ENCODE data around the gene GABRA5. TPM values are rescaled to one million over a fixed set of nuclear protein-coding genes. Genes with fewer than 3 reads are reported as not detected.

Gene GABRA5
- total and polyA plus RNA-seq, 2 of the 4 experiments (the other 2 are of a cell fraction), result 4.0 to 7.3 TPM

- intact Hi-C loops (cut with micrococcal nuclease) (no loop called here), in situ Hi-C loops (cut with MboI; ENCODE audit: low sequenced_read_pairs) (no loop called here), dilution Hi-C loops (cut with HindIII; ENCODE audit: low sequenced_read_pairs, unreplicated experiment) (no loop called here)
- H4K5ac ChIP-seq (ENCODE audit: low read depth, low read length), result no peak overlapping the region
- no peak overlapping the region for H2BK5ac ChIP-seq (ENCODE audit: low read depth, low read length, poor library complexity, severe bottlenecking)
- no peak overlapping the region for H4K91ac ChIP-seq (ENCODE audit: insufficient read depth, low read depth, low read length)
- no peak overlapping the region for H3K27ac ChIP-seq (ENCODE audit: insufficient read depth, low read length)
- no peak overlapping the region for H4K8ac ChIP-seq (ENCODE audit: low read depth in 2 of 2, low read length in 2 of 2)
- H3K4me1 ChIP-seq (ENCODE audit: control insufficient read depth, insufficient read depth, low read length), result no peaks in the 10 kb centered on the region
- H2AK9ac ChIP-seq (replicated peaks; ENCODE audit: low read depth, low read length, poor library complexity), result no peak overlapping the region
- ChIA-PET POLR2A (ENCODE audit: unreplicated experiment) (no interaction called here), CTCF (no interaction called here)
- ATAC-seq (ENCODE audit: low read depth), result no peak
- H2AK5ac ChIP-seq (ENCODE audit: low read depth, low read length), result no peak overlapping the region
- no peaks in the 10 kb centered on the region for H3K27me3 ChIP-seq (ENCODE audit: control insufficient read depth, insufficient read depth, low read length)
- no peaks in the 10 kb centered on the region for H3K36me3 ChIP-seq (ENCODE audit: control insufficient read depth, insufficient read depth, low read length)
- no peak overlapping the region for H3K18ac ChIP-seq (ENCODE audit: low read depth, low read length)
- no peak overlapping the region for H2BK120ac ChIP-seq (ENCODE audit: low read depth, low read length)
- no CpG with 5 or more reads among the region's 2 CpGs for WGBS, 2 experiments (ENCODE audit: extremely low coverage in 2 of 2, insufficient read length in 1 of 2)
- no peak overlapping the region for H2AFZ ChIP-seq (replicated peaks; ENCODE audit: low read length, poor library complexity)
- H3K4me3 ChIP-seq (ENCODE audit: insufficient read depth, low read depth, low read length), result no peak overlapping the region
- no peaks in the 10 kb centered on the region for H4K20me1 ChIP-seq (ENCODE audit: insufficient read depth, low read length)
- H3K9me3 ChIP-seq (ENCODE audit: control insufficient read depth, insufficient read depth, low read length), result peaks cover 3% of the 10 kb centered on the region; the same call in 1 of the 2 replicates
- H3K4ac ChIP-seq (ENCODE audit: low read depth, low read length), result no peak overlapping the region
- H3K9me1 ChIP-seq (ENCODE audit: insufficient read depth, low read length), result no peaks in the 10 kb centered on the region
- H3K79me1 ChIP-seq (ENCODE audit: low read depth in 1 of 2, low read length in 2 of 2), result no peaks in the 10 kb centered on the region
- H3K9ac ChIP-seq (ENCODE audit: low read depth, low read length), result no peak overlapping the region
- no peak overlapping the region for H3K23ac ChIP-seq (ENCODE audit: low read depth, low read length)
- H3K56ac ChIP-seq (ENCODE audit: extremely low read depth, insufficient read depth, low read length), result no peak overlapping the region
- BruUV-seq (replicated peaks), result no TSS peak
- no peak overlapping the region for H3K4me2 ChIP-seq (ENCODE audit: low read depth, low read length)
- no peak overlapping the region for H3K14ac ChIP-seq (replicated peaks; ENCODE audit: low read depth, low read length)
- no peak overlapping the region for H2BK15ac ChIP-seq (ENCODE audit: low read depth, low read length)
- no peak overlapping the region for H2BK20ac ChIP-seq (ENCODE audit: low read depth, low read length)
- no peak for DNase-seq
- TF ChIP-seq, protein P1, sequence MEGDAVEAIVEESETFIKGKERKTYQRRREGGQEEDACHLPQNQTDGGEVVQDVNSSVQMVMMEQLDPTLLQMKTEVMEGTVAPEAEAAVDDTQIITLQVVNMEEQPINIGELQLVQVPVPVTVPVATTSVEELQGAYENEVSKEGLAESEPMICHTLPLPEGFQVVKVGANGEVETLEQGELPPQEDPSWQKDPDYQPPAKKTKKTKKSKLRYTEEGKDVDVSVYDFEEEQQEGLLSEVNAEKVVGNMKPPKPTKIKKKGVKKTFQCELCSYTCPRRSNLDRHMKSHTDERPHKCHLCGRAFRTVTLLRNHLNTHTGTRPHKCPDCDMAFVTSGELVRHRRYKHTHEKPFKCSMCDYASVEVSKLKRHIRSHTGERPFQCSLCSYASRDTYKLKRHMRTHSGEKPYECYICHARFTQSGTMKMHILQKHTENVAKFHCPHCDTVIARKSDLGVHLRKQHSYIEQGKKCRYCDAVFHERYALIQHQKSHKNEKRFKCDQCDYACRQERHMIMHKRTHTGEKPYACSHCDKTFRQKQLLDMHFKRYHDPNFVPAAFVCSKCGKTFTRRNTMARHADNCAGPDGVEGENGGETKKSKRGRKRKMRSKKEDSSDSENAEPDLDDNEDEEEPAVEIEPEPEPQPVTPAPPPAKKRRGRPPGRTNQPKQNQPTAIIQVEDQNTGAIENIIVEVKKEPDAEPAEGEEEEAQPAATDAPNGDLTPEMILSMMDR (conservative IDR thresholded peaks at IDR 0.05; ENCODE audit: low read depth, low read length), result no peak
- no peak for TF ChIP-seq MXI1 (IDR thresholded peaks at IDR 0.05; ENCODE audit: borderline replicate concordance, low read depth, low read length)
- no peak for TF ChIP-seq BHLHE40 (IDR thresholded peaks at IDR 0.05; ENCODE audit: low read depth, low read length)
- no peak for TF ChIP-seq POLR2A (IDR thresholded peaks at IDR 0.05; ENCODE audit: low read depth, low read length)
- no peak for TF ChIP-seq RCOR1 (IDR thresholded peaks at IDR 0.05; ENCODE audit: insufficient replicate concordance, low read length)
- TF ChIP-seq, protein P2, sequence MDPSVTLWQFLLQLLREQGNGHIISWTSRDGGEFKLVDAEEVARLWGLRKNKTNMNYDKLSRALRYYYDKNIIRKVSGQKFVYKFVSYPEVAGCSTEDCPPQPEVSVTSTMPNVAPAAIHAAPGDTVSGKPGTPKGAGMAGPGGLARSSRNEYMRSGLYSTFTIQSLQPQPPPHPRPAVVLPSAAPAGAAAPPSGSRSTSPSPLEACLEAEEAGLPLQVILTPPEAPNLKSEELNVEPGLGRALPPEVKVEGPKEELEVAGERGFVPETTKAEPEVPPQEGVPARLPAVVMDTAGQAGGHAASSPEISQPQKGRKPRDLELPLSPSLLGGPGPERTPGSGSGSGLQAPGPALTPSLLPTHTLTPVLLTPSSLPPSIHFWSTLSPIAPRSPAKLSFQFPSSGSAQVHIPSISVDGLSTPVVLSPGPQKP (IDR thresholded peaks at IDR 0.05; ENCODE audit: borderline replicate concordance, low read depth, low read length), result no peak
- no peak for TF ChIP-seq NFE2L2 (IDR thresholded peaks at IDR 0.05; ENCODE audit: low read depth, low read length)
- no peak for TF ChIP-seq RFX5 (IDR thresholded peaks at IDR 0.05; ENCODE audit: low read depth, low read length)
- TF ChIP-seq MAZ (IDR thresholded peaks at IDR 0.05; ENCODE audit: borderline replicate concordance, low read depth, low read length), result no peak
- no peak for TF ChIP-seq USF2 (IDR thresholded peaks at IDR 0.05; ENCODE audit: low read depth, low read length)
These were observed 87.5 kb downstream of the GABRA5 start for GRCh38 chr15:26954403-26954802.

Measured in IMR-90 (cell line).